Activated naive CD4-positive, alpha-beta T cell (primary cell): ENCODE measurements around the gene FMOD.

Source experiments
- DNase-seq, 4 experiments: peaks; one replicate each; lab custom pipeline; 2025; lab: John Stamatoyannopoulos, UW

FMOD gene

GRCh38 chr1:203361945-203362719 lies 11.2 kb upstream of the FMOD start:
- DNase-seq, result no peak

GRCh38 chr1:203360547-203361185 lies 9.7 kb upstream of the FMOD start:
- no peak for DNase-seq

GRCh38 chr1:203359010-203359571 lies 8.2 kb upstream of the FMOD start:
- no peak for DNase-seq

GRCh38 chr1:203354246-203354645 lies 3.3 kb upstream of the FMOD start:
- DNase-seq, result no peak

GRCh38 chr1:203353486-203353885 lies 2.6 kb upstream of the FMOD start:
- DNase-seq, result no peak

- DNase-seq, result no peak
These were observed 973 bp downstream of the FMOD start for GRCh38 chr1:203349773-203350524.

GRCh38 chr1:203349166-203349565 lies 1.8 kb downstream of the FMOD start:
- no peak for DNase-seq

GRCh38 chr1:203346769-203347102 lies 4.2 kb downstream of the FMOD start:
- no peak for DNase-seq

- no peak for DNase-seq
These were observed 4.7 kb downstream of the FMOD start for GRCh38 chr1:203346060-203346768.

- no peak for DNase-seq
These were observed 6.8 kb downstream of the FMOD start for GRCh38 chr1:203343956-203344754.

- peak in 2 of 4 experiments; percentile 13 to 41 for DNase-seq
These were observed 8.6 kb downstream of the FMOD start for GRCh38 chr1:203342192-203342940.

GRCh38 chr1:203340112-203340790 lies 10.7 kb downstream of the FMOD start:
- peak in 1 of 4 experiments; percentile 26 for DNase-seq

- peak in 3 of 4 experiments; percentile 16 to 34 (median 26) for DNase-seq
These were observed 12.4 kb downstream of the FMOD start for GRCh38 chr1:203338335-203339036.

GRCh38 chr1:203336097-203336496 lies 14.8 kb downstream of the FMOD start:
- DNase-seq, result no peak

- no peak for DNase-seq
These were observed 15.4 kb downstream of the FMOD start for GRCh38 chr1:203335503-203335902.

GRCh38 chr1:203331224-203331623 lies 19.7 kb downstream of the FMOD start:
- no peak for DNase-seq

- no peak for DNase-seq
These were observed 22.2 kb downstream of the FMOD start for GRCh38 chr1:203328714-203329122.

GRCh38 chr1:203327684-203328457 lies 23.1 kb downstream of the FMOD start:
- DNase-seq, result peak in 3 of 4 experiments; percentile 56 to 74 (median 72)
